ENCODE data around the gene VAMP2. TPM values are rescaled to one million over a fixed set of nuclear protein-coding genes. Genes with fewer than 3 reads are reported as not detected.
A peak's percentile ranks its signal among the peaks of the same experiment; 100 is the strongest.
"Not testable (repeated sequence)": the region's sequence is repeated elsewhere in the genome, so short reads cannot be mapped to it uniquely, and the experiment has no call there.

The VAMP2 gene
- polyA plus RNA-seq, 4 donors: 27.5 to 75.9 (median 46.7) TPM

GRCh38 chr17:8170186-8170585, 7.4 kb upstream of the VAMP2 start:
- not testable (repeated sequence) for H3K4me3 ChIP-seq (ENCODE audit: low read depth in 1 of 3, low read length in 3 of 3); H3K27ac ChIP-seq (ENCODE audit: low read depth in 1 of 3, low read length in 2 of 3); H3K27me3 ChIP-seq (ENCODE audit: control insufficient read depth in 3 of 3, insufficient read depth in 3 of 3, low read length in 3 of 3); H3K9me3 ChIP-seq (ENCODE audit: control insufficient read depth in 2 of 2, insufficient read depth in 1 of 2, low read depth in 1 of 2, low read length in 1 of 2); FAIRE-seq; DNase-seq; H3K36me3 ChIP-seq (ENCODE audit: control insufficient read depth in 3 of 3, insufficient read depth in 2 of 3, low read depth in 1 of 3, low read length in 3 of 3); H3K4me1 ChIP-seq (ENCODE audit: control insufficient read depth in 3 of 3, insufficient read depth in 2 of 3, low read depth in 1 of 3, low read length in 2 of 3)
- WGBS, 3 donors: 83 to 91% (median 89%) methylated on average over 19 of the region's 19 CpGs

GRCh38 chr17:8167526-8167925, 4.8 kb upstream of the VAMP2 start:
- no peak overlapping the region for H3K4me3 ChIP-seq (ENCODE audit: low read depth in 1 of 3, low read length in 3 of 3)
- no peak overlapping the region for H3K27ac ChIP-seq (ENCODE audit: low read depth in 1 of 3, low read length in 2 of 3)
- FAIRE-seq: no peak
- WGBS, 3 donors: 71 to 84% (median 79%) methylated on average over 3 of the region's 3 CpGs
- H3K4me1 ChIP-seq (ENCODE audit: control insufficient read depth in 3 of 3, insufficient read depth in 2 of 3, low read depth in 1 of 3, low read length in 2 of 3): peaks cover 3 to 19% (median 10%) of the 10 kb centered on the region in 3 donors
- no peaks in the 10 kb centered on the region for H3K27me3 ChIP-seq (ENCODE audit: control insufficient read depth in 3 of 3, insufficient read depth in 3 of 3, low read length in 3 of 3)
- H3K36me3 ChIP-seq (ENCODE audit: control insufficient read depth in 3 of 3, insufficient read depth in 2 of 3, low read depth in 1 of 3, low read length in 3 of 3): no peaks in the 10 kb centered on the region
- no peak for DNase-seq
- no peaks in the 10 kb centered on the region for H3K9me3 ChIP-seq (ENCODE audit: control insufficient read depth in 2 of 2, insufficient read depth in 1 of 2, low read depth in 1 of 2, low read length in 1 of 2)

- FAIRE-seq (no peak), DNase-seq (no peak)
- Histone ChIP-seq H3K27me3 (ENCODE audit: control insufficient read depth in 3 of 3, insufficient read depth in 3 of 3, low read length in 3 of 3) (no peaks in the 10 kb centered on the region), H3K27ac (ENCODE audit: low read depth in 1 of 3, low read length in 2 of 3) (no peak overlapping the region), H3K4me3 (ENCODE audit: low read depth in 1 of 3, low read length in 3 of 3) (no peak overlapping the region), H3K9me3 (ENCODE audit: control insufficient read depth in 2 of 2, insufficient read depth in 1 of 2, low read depth in 1 of 2, low read length in 1 of 2) (no peaks in the 10 kb centered on the region), H3K36me3 (ENCODE audit: control insufficient read depth in 3 of 3, insufficient read depth in 2 of 3, low read depth in 1 of 3, low read length in 3 of 3) (peaks cover 0 to 6% (median 0%) of the 10 kb centered on the region in 3 donors), H3K4me1 (ENCODE audit: control insufficient read depth in 3 of 3, insufficient read depth in 2 of 3, low read depth in 1 of 3, low read length in 2 of 3) (peaks cover 3 to 22% (median 11%) of the 10 kb centered on the region in 3 donors)
- WGBS, 3 donors: 94 to 95% (median 94%) methylated on average over 6 of the region's 6 CpGs
These were observed 4.0 kb upstream of the VAMP2 start for GRCh38 chr17:8166731-8167130.

GRCh38 chr17:8164815-8165131, 2.0 kb upstream of the VAMP2 start:
- no peak for DNase-seq
- Histone ChIP-seq H3K9me3 (ENCODE audit: control insufficient read depth in 2 of 2, insufficient read depth in 1 of 2, low read depth in 1 of 2, low read length in 1 of 2) (no peaks in the 10 kb centered on the region), H3K27me3 (ENCODE audit: control insufficient read depth in 3 of 3, insufficient read depth in 3 of 3, low read length in 3 of 3) (no peaks in the 10 kb centered on the region), H3K36me3 (ENCODE audit: control insufficient read depth in 3 of 3, insufficient read depth in 2 of 3, low read depth in 1 of 3, low read length in 3 of 3) (peaks cover 0 to 23% (median 2%) of the 10 kb centered on the region in 3 donors), H3K4me1 (ENCODE audit: control insufficient read depth in 3 of 3, insufficient read depth in 2 of 3, low read depth in 1 of 3, low read length in 2 of 3) (peaks cover 6 to 37% (median 15%) of the 10 kb centered on the region in 3 donors), H3K27ac (ENCODE audit: low read depth in 1 of 3, low read length in 2 of 3) (peak overlapping the region in 2 of 3 donors; percentile 93 to 94), H3K4me3 (ENCODE audit: low read depth in 1 of 3, low read length in 3 of 3) (no peak overlapping the region)
- 66 to 79% (median 74%) methylated on average over 6 of the region's 6 CpGs for WGBS, 3 donors
- FAIRE-seq: no peak

- H3K4me3 ChIP-seq (ENCODE audit: low read depth in 1 of 3, low read length in 3 of 3): no peak overlapping the region
- peaks cover 0 to 29% (median 4%) of the 10 kb centered on the region in 3 donors for H3K36me3 ChIP-seq (ENCODE audit: control insufficient read depth in 3 of 3, insufficient read depth in 2 of 3, low read depth in 1 of 3, low read length in 3 of 3)
- no peaks in the 10 kb centered on the region for H3K9me3 ChIP-seq (ENCODE audit: control insufficient read depth in 2 of 2, insufficient read depth in 1 of 2, low read depth in 1 of 2, low read length in 1 of 2)
- peaks cover 6 to 40% (median 15%) of the 10 kb centered on the region in 3 donors for H3K4me1 ChIP-seq (ENCODE audit: control insufficient read depth in 3 of 3, insufficient read depth in 2 of 3, low read depth in 1 of 3, low read length in 2 of 3)
- no peaks in the 10 kb centered on the region for H3K27me3 ChIP-seq (ENCODE audit: control insufficient read depth in 3 of 3, insufficient read depth in 3 of 3, low read length in 3 of 3)
- no peak for FAIRE-seq
- peak overlapping the region; percentile 49 to 94 (median 93) for H3K27ac ChIP-seq (ENCODE audit: low read depth in 1 of 3, low read length in 2 of 3)
- 10 to 26% (median 20%) methylated on average over 13 of the region's 13 CpGs for WGBS, 3 donors
- peak; percentile 69 to 81 for DNase-seq
These were observed 1.4 kb upstream of the VAMP2 start for GRCh38 chr17:8163978-8164814.

GRCh38 chr17:8162997-8163977, 539 bp upstream of the VAMP2 start:
- 9 to 36% (median 16%) methylated on average over 18 to 55 of the region's 55 CpGs for WGBS, 3 donors
- H3K36me3 ChIP-seq (ENCODE audit: control insufficient read depth in 3 of 3, insufficient read depth in 2 of 3, low read depth in 1 of 3, low read length in 3 of 3): peaks cover 0 to 33% (median 4%) of the 10 kb centered on the region in 3 donors
- H3K4me3 ChIP-seq (ENCODE audit: low read depth in 1 of 3, low read length in 3 of 3): peak overlapping the region; percentile 89 to 97 (median 93)
- H3K4me1 ChIP-seq (ENCODE audit: control insufficient read depth in 3 of 3, insufficient read depth in 2 of 3, low read depth in 1 of 3, low read length in 2 of 3): peaks cover 6 to 45% (median 15%) of the 10 kb centered on the region in 3 donors
- DNase-seq (peak in 1 of 2 donors; percentile 67), FAIRE-seq (no peak)
- H3K27me3 ChIP-seq (ENCODE audit: control insufficient read depth in 3 of 3, insufficient read depth in 3 of 3, low read length in 3 of 3): no peaks in the 10 kb centered on the region
- H3K9me3 ChIP-seq (ENCODE audit: control insufficient read depth in 2 of 2, insufficient read depth in 1 of 2, low read depth in 1 of 2, low read length in 1 of 2): no peaks in the 10 kb centered on the region
- peak overlapping the region; percentile 76 to 97 (median 93) for H3K27ac ChIP-seq (ENCODE audit: low read depth in 1 of 3, low read length in 2 of 3)

GRCh38 chr17:8161289-8162232, 1.2 kb downstream of the VAMP2 start:
- WGBS, 3 donors: 43 to 57% (median 48%) methylated on average over 19 of the region's 19 CpGs
- Histone ChIP-seq H3K36me3 (ENCODE audit: control insufficient read depth in 3 of 3, insufficient read depth in 2 of 3, low read depth in 1 of 3, low read length in 3 of 3) (peaks cover 0 to 40% (median 4%) of the 10 kb centered on the region in 3 donors), H3K27ac (ENCODE audit: low read depth in 1 of 3, low read length in 2 of 3) (peak overlapping the region; percentile 70 to 97 (median 95)), H3K27me3 (ENCODE audit: control insufficient read depth in 3 of 3, insufficient read depth in 3 of 3, low read length in 3 of 3) (no peaks in the 10 kb centered on the region), H3K4me1 (ENCODE audit: control insufficient read depth in 3 of 3, insufficient read depth in 2 of 3, low read depth in 1 of 3, low read length in 2 of 3) (peaks cover 6 to 51% (median 15%) of the 10 kb centered on the region in 3 donors), H3K4me3 (ENCODE audit: low read depth in 1 of 3, low read length in 3 of 3) (peak overlapping the region; percentile 89 to 97 (median 93)), H3K9me3 (ENCODE audit: control insufficient read depth in 2 of 2, insufficient read depth in 1 of 2, low read depth in 1 of 2, low read length in 1 of 2) (no peaks in the 10 kb centered on the region)
- no peak for FAIRE-seq
- peak in 1 of 2 donors; percentile 22 for DNase-seq
